SK-N-MC (cell line): ENCODE data around the gene PYGB.

Experiments used
- DNase-seq: peaks from one replicate; pipeline ENCODE4 v3.0.0-alpha.2; 2011; ENCODE audit warnings: low read depth, low spot score
- H3K27ac ChIP-seq: fragments of 200-600 bp; sonication (generic); 2 replicates; pipeline ENCODE4 v1.5.1; 2016; ENCODE audit warnings: mixed run types
- H3K36me3 ChIP-seq: fragments of 200-600 bp; sonication (generic); 2 replicates; pipeline ENCODE4 v1.6.1; 2017; ENCODE audit warnings: antibody characterized with exemption, low read length, mixed read lengths; ENCODE audit not compliant: insufficient read depth
- H3K4me3 ChIP-seq: fragments of 200-600 bp; sonication (generic); 2 replicates; pipeline ENCODE4 v1.5.1; 2016
- H3K9ac ChIP-seq: fragments of 200-600 bp; sonication (generic); 2 replicates; pipeline ENCODE4 v1.8.0; 2017; ENCODE audit warnings: mixed run types, mixed read lengths; ENCODE audit not compliant: insufficient read length
- H3K9me3 ChIP-seq: fragments of 200-600 bp; sonication (generic); 2 replicates; pipeline ENCODE4 v1.6.1; 2017; ENCODE audit warnings: low read depth, mild to moderate bottlenecking, antibody characterized with exemption, low read length, moderate library complexity, mixed read lengths
- EZH2 ChIP-seq: fragments of 200-600 bp; sonication (generic); IDR thresholded peaks from one replicate; pipeline ENCODE4 v1.6.1; 2017; ENCODE audit warnings: antibody characterized with exemption
- FOXP2 ChIP-seq: optimal IDR thresholded peaks from 2 replicates; pipeline ENCODE3; 2011; ENCODE audit warnings: mild to moderate bottlenecking, moderate library complexity; ENCODE audit not compliant: insufficient read depth; ENCODE audit errors: extremely low read length, control extremely low read depth
- POLR2AphosphoS5 ChIP-seq: IDR thresholded peaks from 2 replicates; pipeline ENCODE4 v1.6.1; 2012; ENCODE audit warnings: mild to moderate bottlenecking, low read depth, low read length, borderline replicate concordance

The PYGB gene

GRCh38 chr20:25285091-25285647 is 37.3 kb downstream of the PYGB start:
- DNase-seq: no peak

DNA sequence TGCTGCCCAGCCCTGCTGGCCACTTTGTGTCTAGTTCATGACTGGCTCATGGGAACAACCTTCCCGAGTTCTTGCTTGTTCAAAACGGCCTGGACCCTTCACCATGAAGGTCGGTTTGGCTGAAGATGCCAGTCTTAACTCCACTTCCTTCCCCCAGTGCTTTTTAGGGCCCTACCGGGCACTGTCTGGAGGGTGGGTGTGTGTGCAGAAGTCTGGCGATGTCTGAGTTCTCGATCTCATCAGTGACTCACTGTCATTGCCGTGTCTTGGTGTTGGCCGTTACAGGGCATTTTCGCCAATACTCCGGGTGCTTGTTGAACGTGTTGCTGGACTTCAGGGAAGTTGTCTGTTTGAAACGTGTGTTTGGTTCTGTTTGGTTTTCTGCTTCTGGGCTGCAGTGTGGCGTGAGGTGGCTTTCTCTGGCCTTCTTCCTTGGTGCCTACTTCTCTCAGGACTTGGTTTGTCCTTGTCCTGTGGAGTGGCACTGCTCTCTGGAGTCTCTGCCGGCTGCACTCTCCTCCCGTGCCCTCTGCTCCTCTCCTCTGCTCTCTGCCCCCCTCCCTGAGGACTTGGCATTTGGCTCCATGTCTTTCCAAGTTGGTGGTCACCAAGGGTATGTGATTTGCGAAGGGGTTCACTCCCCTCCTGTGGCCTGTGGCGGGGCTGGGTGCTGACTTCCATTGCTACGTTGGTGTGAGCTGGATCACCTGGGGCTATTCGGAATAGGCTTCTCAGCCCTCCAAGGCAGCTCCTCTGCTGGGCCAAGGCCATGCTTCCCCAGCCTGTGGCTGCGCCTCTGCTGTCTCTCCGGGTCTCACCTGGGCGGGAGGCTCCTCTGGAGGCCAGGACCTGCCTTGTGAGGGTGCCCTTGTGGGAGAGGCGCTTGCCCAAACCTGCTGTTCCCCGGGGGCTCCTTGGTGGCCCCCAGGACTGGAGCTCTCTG is 38.2 kb downstream of the PYGB start:
- no peak for TF ChIP-seq POLR2AphosphoS5
- no peak for TF ChIP-seq EZH2
- TF ChIP-seq FOXP2: no peak
- Histone ChIP-seq H3K27ac (no peak overlapping the region), H3K9me3 (no peaks in the 10 kb centered on the region), H3K4me3 (no peak overlapping the region), H3K36me3 (peaks cover 3% of the 10 kb centered on the region; the same call in 1 of the 2 replicates), H3K9ac (no peak overlapping the region)
- no peak for DNase-seq

More at GRCh38 chr20:25285091-25285647, 37.3 kb downstream of the PYGB start:
- H3K27ac ChIP-seq: no peak overlapping the region
- TF ChIP-seq EZH2: no peak
- TF ChIP-seq FOXP2: no peak
- no peak for TF ChIP-seq POLR2AphosphoS5
- no peak overlapping the region for H3K4me3 ChIP-seq
- H3K9ac ChIP-seq: no peak overlapping the region
- peaks cover 3% of the 10 kb centered on the region; the same call in 1 of the 2 replicates for H3K36me3 ChIP-seq
- no peaks in the 10 kb centered on the region for H3K9me3 ChIP-seq

DNA sequence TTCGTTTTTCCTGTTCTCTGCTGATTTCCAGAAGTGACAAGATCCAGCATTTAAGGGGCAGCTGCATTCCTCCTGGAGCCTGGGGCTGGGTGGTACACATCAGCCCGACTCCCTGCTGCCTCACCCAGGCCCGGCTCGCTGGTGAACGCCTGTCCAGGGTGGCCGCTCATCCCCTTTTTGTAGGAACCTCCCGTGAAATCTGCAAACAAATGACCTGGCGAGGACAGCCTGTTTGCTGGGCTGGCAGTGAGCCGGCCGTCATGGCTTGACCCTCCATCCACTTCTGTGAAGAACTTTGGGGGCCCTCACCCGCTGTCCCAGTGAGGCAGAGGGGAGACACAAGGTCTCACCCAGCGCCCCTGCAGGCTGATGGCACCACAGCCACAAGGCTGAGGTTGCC is 39.0 kb downstream of the PYGB start:
- no peak for TF ChIP-seq EZH2
- TF ChIP-seq FOXP2: no peak
- TF ChIP-seq POLR2AphosphoS5: no peak
- H3K4me3 ChIP-seq: no peak overlapping the region
- no peaks in the 10 kb centered on the region for H3K9me3 ChIP-seq
- H3K27ac ChIP-seq: no peak overlapping the region
- H3K36me3 ChIP-seq: peaks cover 3% of the 10 kb centered on the region; the same call in 1 of the 2 replicates
- no peak overlapping the region for H3K9ac ChIP-seq
- no peak for DNase-seq

DNA sequence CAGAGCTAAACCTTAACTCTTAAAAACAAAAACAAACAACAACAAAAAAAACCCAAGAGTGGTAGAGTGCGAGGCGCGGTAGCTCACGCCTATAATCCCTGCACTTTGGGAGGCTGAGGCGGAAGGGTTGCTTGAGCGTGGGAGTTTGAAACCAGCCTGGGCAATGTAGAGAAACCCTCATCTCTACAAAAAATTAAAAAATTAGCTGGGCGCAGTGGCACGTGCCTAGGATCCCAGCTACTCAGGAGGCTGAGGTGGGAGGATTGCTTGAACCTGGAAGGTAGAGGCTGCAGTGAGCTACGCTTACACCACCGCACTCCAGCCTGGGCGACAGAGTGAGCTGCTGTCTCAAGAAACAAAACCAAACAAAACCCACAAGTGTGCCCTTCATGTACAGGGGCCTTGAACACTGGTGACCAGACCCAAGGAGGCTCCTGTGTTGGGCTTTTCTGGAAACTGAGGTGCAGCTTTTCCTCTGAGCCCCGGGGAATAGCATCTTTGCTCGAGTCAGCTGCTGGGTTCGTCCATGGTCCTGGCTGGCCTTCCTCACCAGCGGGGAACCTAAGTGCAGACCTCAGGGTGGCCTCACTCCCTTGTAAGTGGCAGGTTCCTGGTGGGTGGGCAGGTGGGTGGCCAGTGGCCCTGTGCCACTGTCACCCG is 39.9 kb downstream of the PYGB start:
- H3K27ac ChIP-seq: no peak overlapping the region
- no peaks in the 10 kb centered on the region for H3K9me3 ChIP-seq
- peaks cover 3% of the 10 kb centered on the region; the same call in 1 of the 2 replicates for H3K36me3 ChIP-seq
- H3K9ac ChIP-seq: no peak overlapping the region
- TF ChIP-seq POLR2AphosphoS5 (no peak), EZH2 (no peak), FOXP2 (no peak)
- no peak overlapping the region for H3K4me3 ChIP-seq
- no peak for DNase-seq

GRCh38 chr20:25288291-25289181 is 40.7 kb downstream of the PYGB start:
- H3K9ac ChIP-seq: no peak overlapping the region
- H3K9me3 ChIP-seq: no peaks in the 10 kb centered on the region
- peaks cover 3% of the 10 kb centered on the region; the same call in 1 of the 2 replicates for H3K36me3 ChIP-seq
- TF ChIP-seq FOXP2 (no peak), EZH2 (no peak)
- H3K27ac ChIP-seq: no peak overlapping the region
- no peak overlapping the region for H3K4me3 ChIP-seq
- DNase-seq: no peak

DNA sequence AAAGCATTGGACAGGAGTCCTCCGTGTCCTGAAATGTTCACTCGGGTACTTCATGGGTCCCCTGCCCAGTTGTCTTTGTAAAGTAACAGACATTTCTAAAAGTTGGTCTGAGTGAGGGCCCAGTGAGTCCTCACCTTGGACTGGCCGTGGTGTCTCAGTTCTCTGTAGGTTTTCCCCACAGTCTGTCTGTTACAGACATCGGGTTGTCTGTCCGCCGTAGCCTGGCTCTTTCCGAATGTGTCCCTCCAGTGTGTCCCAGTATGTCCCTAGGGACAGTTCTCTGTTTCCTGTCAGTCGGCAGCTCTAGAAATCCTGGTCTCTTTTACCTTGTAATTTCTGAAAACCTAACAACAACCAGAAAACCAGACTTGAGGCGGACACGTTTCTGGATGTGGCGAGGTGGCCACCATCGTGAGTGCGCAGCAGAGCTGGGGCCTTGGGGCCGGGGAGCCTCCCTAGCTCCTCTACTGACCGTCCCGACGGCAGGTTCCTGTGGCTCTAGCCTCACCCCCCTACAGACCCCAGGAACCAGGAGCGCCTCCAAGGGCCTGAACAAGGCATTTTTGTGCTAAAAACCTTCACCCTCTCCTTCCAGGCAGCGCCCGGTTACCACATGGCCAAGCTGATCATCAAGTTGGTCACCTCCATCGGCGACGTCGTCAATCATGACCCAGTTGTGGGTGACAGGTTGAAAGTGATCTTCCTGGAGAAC is 42.2 kb downstream of the PYGB start:
- Histone ChIP-seq H3K27ac (no peak overlapping the region), H3K9ac (no peak overlapping the region), H3K9me3 (no peaks in the 10 kb centered on the region), H3K36me3 (peaks cover 3% of the 10 kb centered on the region; the same call in 1 of the 2 replicates), H3K4me3 (no peak overlapping the region)
- no peak for TF ChIP-seq FOXP2
- TF ChIP-seq POLR2AphosphoS5: no peak
- no peak for TF ChIP-seq EZH2
- DNase-seq: no peak

- Histone ChIP-seq H3K27ac (no peak overlapping the region), H3K9ac (no peak overlapping the region), H3K36me3 (peaks cover 3% of the 10 kb centered on the region; the same call in 1 of the 2 replicates), H3K4me3 (no peak overlapping the region), H3K9me3 (no peaks in the 10 kb centered on the region)
- no peak for TF ChIP-seq FOXP2
- TF ChIP-seq EZH2: no peak
- no peak for TF ChIP-seq POLR2AphosphoS5
- DNase-seq: no peak
Observed at GRCh38 chr20:25290646-25291431, 43.0 kb downstream of the PYGB start.
